ENCODE measurements around the gene SLC4A4. TPM values are rescaled to one million over a fixed set of nuclear protein-coding genes. Genes with fewer than 3 reads are reported as not detected.

SLC4A4 gene
- total and polyA plus RNA-seq, 9 donors, result 0.23 to 8.3 (median 1.4) TPM

DNA sequence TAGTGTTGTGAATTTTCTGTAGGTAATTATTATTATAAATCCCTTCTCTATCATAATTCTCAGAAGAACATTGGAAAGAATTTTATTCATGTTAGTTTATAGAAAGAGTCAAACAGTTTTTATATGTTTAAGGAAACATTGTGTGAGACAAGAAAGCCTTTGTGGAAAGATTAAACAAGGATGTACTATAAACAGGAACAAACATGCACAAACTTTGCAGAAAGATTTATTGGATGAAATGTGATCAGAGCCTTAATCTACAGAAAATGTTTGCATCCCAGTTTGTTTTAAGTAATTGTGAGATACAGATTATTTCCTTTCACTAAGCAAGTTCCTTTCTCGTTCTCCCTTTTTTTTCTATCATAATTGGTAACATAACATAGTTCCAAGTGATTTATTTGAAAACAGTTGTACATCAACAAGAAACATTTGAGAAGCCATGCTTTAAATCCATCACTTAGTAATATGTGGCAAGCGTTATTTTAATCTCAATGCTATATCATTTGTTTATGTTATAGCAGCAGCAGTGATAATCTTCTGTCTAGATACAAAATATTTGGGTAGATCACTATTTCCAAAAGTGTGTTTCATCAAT lies 129.4 kb downstream of the SLC4A4 start:
- H3K27me3 ChIP-seq, result no peaks in the 10 kb centered on the region
- H3K4me3 ChIP-seq, result no peak overlapping the region
- H3K36me3 ChIP-seq, result no peaks in the 10 kb centered on the region
- TF ChIP-seq POLR2A (IDR thresholded peaks at IDR 0.05) (no peak), EP300 (IDR thresholded peaks at IDR 0.05) (no peak)
- TF ChIP-seq, protein P1, sequence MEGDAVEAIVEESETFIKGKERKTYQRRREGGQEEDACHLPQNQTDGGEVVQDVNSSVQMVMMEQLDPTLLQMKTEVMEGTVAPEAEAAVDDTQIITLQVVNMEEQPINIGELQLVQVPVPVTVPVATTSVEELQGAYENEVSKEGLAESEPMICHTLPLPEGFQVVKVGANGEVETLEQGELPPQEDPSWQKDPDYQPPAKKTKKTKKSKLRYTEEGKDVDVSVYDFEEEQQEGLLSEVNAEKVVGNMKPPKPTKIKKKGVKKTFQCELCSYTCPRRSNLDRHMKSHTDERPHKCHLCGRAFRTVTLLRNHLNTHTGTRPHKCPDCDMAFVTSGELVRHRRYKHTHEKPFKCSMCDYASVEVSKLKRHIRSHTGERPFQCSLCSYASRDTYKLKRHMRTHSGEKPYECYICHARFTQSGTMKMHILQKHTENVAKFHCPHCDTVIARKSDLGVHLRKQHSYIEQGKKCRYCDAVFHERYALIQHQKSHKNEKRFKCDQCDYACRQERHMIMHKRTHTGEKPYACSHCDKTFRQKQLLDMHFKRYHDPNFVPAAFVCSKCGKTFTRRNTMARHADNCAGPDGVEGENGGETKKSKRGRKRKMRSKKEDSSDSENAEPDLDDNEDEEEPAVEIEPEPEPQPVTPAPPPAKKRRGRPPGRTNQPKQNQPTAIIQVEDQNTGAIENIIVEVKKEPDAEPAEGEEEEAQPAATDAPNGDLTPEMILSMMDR (IDR thresholded peaks at IDR 0.05), result no peak
- intact Hi-C loops (cut with DNase I), result no loop called here
- 18 to 36% (median 26%) methylated on average over 2 of the region's 2 CpGs for WGBS, 3 donors
- no peaks in the 10 kb centered on the region for H3K9me3 ChIP-seq
- no peaks in the 10 kb centered on the region for H3K4me1 ChIP-seq (ENCODE audit: insufficient read depth)
- no peak for DNase-seq
- no peak overlapping the region for H3K27ac ChIP-seq

DNA sequence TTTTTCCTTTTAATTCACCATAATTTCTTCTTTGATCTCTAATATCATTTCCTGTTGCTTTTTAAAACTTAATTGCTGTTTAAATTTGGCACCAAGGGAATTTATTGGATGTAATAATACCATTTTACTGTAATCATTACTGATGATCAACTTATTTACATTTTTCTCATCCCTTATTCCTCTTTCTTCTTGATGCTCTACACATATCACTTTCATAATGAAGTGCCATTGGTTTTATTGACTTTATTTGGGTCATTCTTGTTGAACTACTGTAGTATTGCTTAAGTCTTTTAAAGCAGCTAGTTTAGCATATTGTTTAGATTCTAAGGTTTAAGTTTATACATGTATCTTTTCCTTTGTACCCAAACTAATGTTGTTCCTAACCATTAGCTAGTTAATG lies 130.7 kb downstream of the SLC4A4 start:
- no peak for DNase-seq
- intact Hi-C loops (cut with DNase I), result no loop called here
- no peak for TF ChIP-seq POLR2A (IDR thresholded peaks at IDR 0.05)
- TF ChIP-seq, protein P1 (IDR thresholded peaks at IDR 0.05), result no peak
- TF ChIP-seq EP300 (IDR thresholded peaks at IDR 0.05), result no peak
- H3K27me3 ChIP-seq, result no peaks in the 10 kb centered on the region
- no peaks in the 10 kb centered on the region for H3K36me3 ChIP-seq
- H3K4me3 ChIP-seq, result no peak overlapping the region
- H3K27ac ChIP-seq, result no peak overlapping the region
- H3K9me3 ChIP-seq, result no peaks in the 10 kb centered on the region
- no peaks in the 10 kb centered on the region for H3K4me1 ChIP-seq (ENCODE audit: insufficient read depth)

DNA sequence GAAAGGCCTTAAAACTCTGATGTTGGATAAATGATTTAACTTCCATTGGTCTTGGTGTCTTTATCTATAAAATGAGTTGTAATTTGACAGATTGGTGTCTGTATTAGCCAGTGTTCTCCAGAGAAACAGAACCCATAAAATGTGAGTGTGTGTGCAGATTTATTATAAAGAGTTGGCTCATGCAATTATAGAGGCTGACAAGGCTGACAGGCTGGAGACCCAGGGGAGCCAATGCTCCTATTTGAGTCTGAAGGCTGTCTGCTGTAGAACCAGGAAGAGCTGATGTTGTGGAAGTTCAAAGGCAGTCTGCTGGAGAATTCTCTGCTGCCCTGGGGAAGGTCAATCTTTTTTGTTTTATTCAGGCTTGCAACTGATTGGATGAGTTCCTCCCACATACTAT lies 131.7 kb downstream of the SLC4A4 start:
- TF ChIP-seq POLR2A (IDR thresholded peaks at IDR 0.05) (no peak), EP300 (IDR thresholded peaks at IDR 0.05) (no peak)
- TF ChIP-seq, protein P1 (IDR thresholded peaks at IDR 0.05), result no peak
- H3K4me1 ChIP-seq (ENCODE audit: insufficient read depth), result no peaks in the 10 kb centered on the region
- intact Hi-C loops (cut with DNase I), result no loop called here

DNA sequence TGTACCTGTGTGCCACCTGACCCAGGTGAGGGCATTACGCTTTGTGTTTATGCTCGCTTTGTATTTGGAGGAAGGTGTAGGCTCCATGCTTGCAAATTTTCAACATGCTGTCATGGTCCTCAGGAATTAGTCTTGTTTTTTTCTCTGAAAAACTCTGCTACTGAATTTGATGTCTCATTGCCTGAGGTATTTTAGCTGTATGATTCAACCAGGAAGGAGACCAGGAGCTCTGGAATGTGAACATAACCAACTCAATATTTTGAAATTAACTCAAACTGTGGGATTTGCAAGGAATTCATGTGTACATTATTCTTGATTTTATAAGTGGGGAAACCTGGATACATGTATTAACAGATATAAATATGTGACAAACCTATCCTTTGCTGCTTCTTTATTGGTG lies 134.1 kb downstream of the SLC4A4 start:
- WGBS, 3 donors, result 91 to 98% (median 94%) methylated on average over 2 of the region's 2 CpGs
- no peaks in the 10 kb centered on the region for H3K36me3 ChIP-seq
- TF ChIP-seq, protein P1 (IDR thresholded peaks at IDR 0.05), result no peak
- no peak for TF ChIP-seq POLR2A (IDR thresholded peaks at IDR 0.05)
- no peak for TF ChIP-seq EP300 (IDR thresholded peaks at IDR 0.05)

More for the DNA sequence above, 131.7 kb downstream of the SLC4A4 start:
- DNase-seq, result no peak
- no peaks in the 10 kb centered on the region for H3K27me3 ChIP-seq
- H3K9me3 ChIP-seq, result no peaks in the 10 kb centered on the region
- no peaks in the 10 kb centered on the region for H3K36me3 ChIP-seq
- H3K4me3 ChIP-seq, result no peak overlapping the region
- no peak overlapping the region for H3K27ac ChIP-seq

More for the DNA sequence above, 134.1 kb downstream of the SLC4A4 start:
- Histone ChIP-seq H3K4me3 (no peak overlapping the region), H3K27ac (no peak overlapping the region), H3K27me3 (no peaks in the 10 kb centered on the region), H3K9me3 (no peaks in the 10 kb centered on the region), H3K4me1 (ENCODE audit: insufficient read depth) (no peaks in the 10 kb centered on the region)
- intact Hi-C loops (cut with DNase I), result no loop called here
- no peak for DNase-seq
